NCI-H2107 treated with DMSO at 0.1 percent for 48 hours (cell line): ENCODE data around the gene UNC5B.

Experiments
- DNase-seq: peaks from one replicate; lab custom pipeline; 2025; ENCODE audit not compliant: unreplicated experiment; lab: John Stamatoyannopoulos, UW

The UNC5B gene

GRCh38 chr10:71314028-71314693, 101.8 kb downstream of the UNC5B start:
- no peak for DNase-seq

GRCh38 chr10:71314694-71315225, 102.4 kb downstream of the UNC5B start:
- DNase-seq: no peak

GRCh38 chr10:71316056-71316785, 103.9 kb downstream of the UNC5B start:
- no peak for DNase-seq

GRCh38 chr10:71316786-71317160, 104.4 kb downstream of the UNC5B start:
- DNase-seq: no peak

GRCh38 chr10:71317739-71318138, 105.4 kb downstream of the UNC5B start:
- DNase-seq: no peak

GRCh38 chr10:71319042-71319799, 106.9 kb downstream of the UNC5B start, which contains the start of gene SLC29A3:
TSS of gene SLC29A3 (plus strand) at chr10:71319259. CDS start at chr10:71319310, 51 bp downstream.
- peak; percentile 45 for DNase-seq

- DNase-seq: no peak
Observed at GRCh38 chr10:71319800-71320392, 107.5 kb downstream of the UNC5B start.

GRCh38 chr10:71320592-71320991, 108.2 kb downstream of the UNC5B start:
- DNase-seq: no peak

GRCh38 chr10:71321386-71321785, 109.0 kb downstream of the UNC5B start:
- DNase-seq: no peak

- DNase-seq: no peak
Observed at GRCh38 chr10:71323407-71323806, 111.0 kb downstream of the UNC5B start.

GRCh38 chr10:71324743-71325142, 112.4 kb downstream of the UNC5B start:
- no peak for DNase-seq

- no peak for DNase-seq
Observed at GRCh38 chr10:71325267-71325666, 112.9 kb downstream of the UNC5B start.

- DNase-seq: peak; percentile 83
Observed at GRCh38 chr10:71326464-71326881, 114.1 kb downstream of the UNC5B start.

- DNase-seq: no peak
Observed at GRCh38 chr10:71330789-71331404, 118.5 kb downstream of the UNC5B start.

GRCh38 chr10:71331736-71332135, 119.4 kb downstream of the UNC5B start:
- peak; percentile 53 for DNase-seq

- no peak for DNase-seq
Observed at GRCh38 chr10:71332466-71332865, 120.1 kb downstream of the UNC5B start.

- DNase-seq: peak; percentile 48
Observed at GRCh38 chr10:71333129-71333887, 120.9 kb downstream of the UNC5B start.

GRCh38 chr10:71334221-71334791, 121.9 kb downstream of the UNC5B start:
- DNase-seq: no peak

GRCh38 chr10:71335173-71335708, 122.9 kb downstream of the UNC5B start:
- no peak for DNase-seq
